Panc1 (cell line): ENCODE data around the gene CCSER2. TPM values are rescaled to one million over a fixed set of nuclear protein-coding genes. Genes with fewer than 3 reads are reported as not detected.

Experiments used
- ATAC-seq: fragments of 200-7000 bp; cut with Tn5 transposase; 2 replicates; pipeline ENCODE4 v1.9.1; 2020; ENCODE audit warnings: mild to moderate bottlenecking, moderate library complexity
- BruUV-seq: library from RNA; stranded (reverse); fragments of 400-500 nt; replicated peaks from 2 replicates; lab custom pipeline; 2021; lab: Mats Ljungman, UMichigan
- CTCF ChIA-PET: fragments of 300-600 bp; sonication (Branson Sonifier 250); formaldehyde crosslinking; loops from one replicate; lab custom pipeline; 2022; ENCODE audit warnings: antibody characterized with exemption; lab: Charles Lee
- POLR2A ChIA-PET: fragments of 300-600 bp; sonication (Branson Sonifier 250); formaldehyde crosslinking; loops from one replicate; lab custom pipeline; 2022; ENCODE audit warnings: antibody characterized with exemption; lab: Charles Lee
- DNase-seq: peaks from one replicate; pipeline ENCODE4 v3.0.0-alpha.2; 2010; ENCODE audit warnings: low read depth, low spot score
- H3K27ac ChIP-seq: 2 replicates; pipeline ENCODE4 v1.5.1; 2011; ENCODE audit warnings: mild to moderate bottlenecking, low read length, inconsistent platforms
- H3K27me3 ChIP-seq: fragments of 200-500 bp; sonication (Bioruptor generic); 2 replicates; pipeline ENCODE4 v1.6.0; 2014; ENCODE audit warnings: low read length, inconsistent platforms; ENCODE audit not compliant: control insufficient read depth, insufficient read depth
- H3K36me3 ChIP-seq: fragments of 200-500 bp; sonication (Bioruptor generic); 2 replicates; pipeline ENCODE4 v1.5.1; 2014; ENCODE audit warnings: inconsistent platforms, mild to moderate bottlenecking, low read length, moderate library complexity; ENCODE audit not compliant: control insufficient read depth, insufficient read depth
- H3K4me1 ChIP-seq: 2 replicates; pipeline ENCODE4 v1.5.1; 2011; ENCODE audit warnings: inconsistent platforms, mild to moderate bottlenecking, low read length, moderate library complexity; ENCODE audit not compliant: control insufficient read depth, insufficient read depth
- H3K4me3 ChIP-seq, 2 experiments: 2 replicates each; pipeline ENCODE4 v1.5.1; 2011 to 2012; ENCODE audit warnings: low read depth in 2 of 2, low read length in 2 of 2, mild to moderate bottlenecking in 2 of 2, inconsistent platforms in 1 of 2, moderate library complexity in 1 of 2
- H3K9me3 ChIP-seq: fragments of 200-500 bp; sonication (Bioruptor generic); 2 replicates; pipeline ENCODE4 v1.5.1; 2014; ENCODE audit warnings: low read depth, mild to moderate bottlenecking, inconsistent platforms, low read length, moderate library complexity; ENCODE audit not compliant: control insufficient read depth, insufficient read depth
- POLR2AphosphoS5 ChIP-seq: IDR thresholded peaks from 2 replicates; pipeline ENCODE4 v1.6.1; 2012; ENCODE audit warnings: mild to moderate bottlenecking, low read depth, low read length, moderate library complexity
- REST ChIP-seq, 2 experiments: IDR thresholded peaks; 2 replicates each; pipeline ENCODE4 v1.6.1; 2011 to 2012; ENCODE audit warnings: low read depth in 2 of 2, control low read depth in 1 of 2, low read length in 1 of 2, mild to moderate bottlenecking in 1 of 2, moderate library complexity in 1 of 2; ENCODE audit not compliant: insufficient read depth in 1 of 2
- SIN3A ChIP-seq: IDR thresholded peaks from 2 replicates; pipeline ENCODE4 v1.6.1; 2012; ENCODE audit warnings: low read depth, mild to moderate bottlenecking, low read length, moderate library complexity, borderline replicate concordance; ENCODE audit not compliant: insufficient read depth
- TCF7L2 ChIP-seq: IDR thresholded peaks from 2 replicates; pipeline ENCODE4 v1.6.1; 2011; ENCODE audit warnings: mild to moderate bottlenecking, low read depth, low read length, inconsistent platforms
- in situ Hi-C: cut with HindIII; loops from 2 replicates; pipeline ENCODE4 v1.10.0; 2016; ENCODE audit warnings: low sequenced_read_pairs, low pct_unique_long_range_greater_than_20kb
- intact Hi-C: fragments of 100-400 bp; cut with micrococcal nuclease; formaldehyde crosslinking; loops from one replicate; pipeline ENCODE4 v1.10.0; 2022; ENCODE audit not compliant: unreplicated experiment
- total RNA-seq: library from RNA; stranded (reverse); gene quantifications from one replicate; pipeline ENCODE4 v1.2.1, GENCODE V29; 2021; ENCODE audit not compliant: unreplicated experiment
- TF ChIP-seq, protein P1 (sequence below): fragments of 450-650 bp; IDR thresholded peaks from 2 replicates; pipeline ENCODE4 v1.5.1; 2017; ENCODE audit warnings: mild to moderate bottlenecking

The CCSER2 gene
- total RNA-seq, 1 experiment from 2014 or later = 63.7 TPM

DNA sequence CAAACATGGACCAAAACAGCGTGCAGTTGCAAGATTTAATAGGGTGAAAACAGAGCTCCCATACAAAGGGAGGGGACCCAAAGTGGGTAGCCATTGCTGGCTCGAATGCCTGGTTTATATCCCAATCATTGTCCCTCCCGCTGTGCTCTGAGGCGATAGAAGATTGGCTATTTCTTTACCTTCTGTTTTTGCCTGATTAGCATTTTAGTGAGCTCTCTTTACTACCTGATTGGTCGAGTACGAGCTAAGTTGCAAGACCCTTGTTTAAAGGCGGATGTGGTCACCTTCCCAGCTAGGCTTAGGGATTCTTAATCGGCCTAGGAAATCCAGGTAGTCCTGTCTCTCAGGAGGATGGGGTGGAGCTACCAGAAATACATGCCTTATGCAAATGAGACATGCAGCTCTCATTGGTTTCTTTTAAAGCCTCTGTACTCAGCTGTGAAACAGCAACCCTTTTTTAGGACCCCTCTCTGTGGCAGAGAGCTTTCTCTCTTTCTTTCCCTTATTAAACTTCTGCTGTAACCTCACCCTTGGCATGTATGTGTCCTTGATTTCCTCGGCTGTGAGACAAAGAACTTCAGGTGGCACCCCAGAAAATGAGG lies 202.4 kb downstream of the CCSER2 start:
- H3K27me3 ChIP-seq = no peaks in the 10 kb centered on the region
- POLR2A ChIA-PET = no interaction called here
- H3K4me3 ChIP-seq = no peak overlapping the region
- intact Hi-C loops (loop anchor here (10.0 kb wide), 1 partner anchor 376 kb away; no protein-coding TSS in a partner anchor), in situ Hi-C loops (no loop called here)
- ATAC-seq = no peak
- no peak for DNase-seq
- BruUV-seq = no TSS peak
- CTCF ChIA-PET = no interaction called here
- H3K36me3 ChIP-seq = no peaks in the 10 kb centered on the region
- no peak overlapping the region for H3K27ac ChIP-seq
- H3K4me1 ChIP-seq = no peaks in the 10 kb centered on the region
- TF ChIP-seq TCF7L2 (no peak), SIN3A (no peak), REST (IDR thresholded peaks at IDR 0.05; ENCODE audit: insufficient read depth in 1 of 2, low read depth in 2 of 2, low read length in 1 of 2) (no peak), POLR2AphosphoS5 (no peak)
- TF ChIP-seq, protein P1, sequence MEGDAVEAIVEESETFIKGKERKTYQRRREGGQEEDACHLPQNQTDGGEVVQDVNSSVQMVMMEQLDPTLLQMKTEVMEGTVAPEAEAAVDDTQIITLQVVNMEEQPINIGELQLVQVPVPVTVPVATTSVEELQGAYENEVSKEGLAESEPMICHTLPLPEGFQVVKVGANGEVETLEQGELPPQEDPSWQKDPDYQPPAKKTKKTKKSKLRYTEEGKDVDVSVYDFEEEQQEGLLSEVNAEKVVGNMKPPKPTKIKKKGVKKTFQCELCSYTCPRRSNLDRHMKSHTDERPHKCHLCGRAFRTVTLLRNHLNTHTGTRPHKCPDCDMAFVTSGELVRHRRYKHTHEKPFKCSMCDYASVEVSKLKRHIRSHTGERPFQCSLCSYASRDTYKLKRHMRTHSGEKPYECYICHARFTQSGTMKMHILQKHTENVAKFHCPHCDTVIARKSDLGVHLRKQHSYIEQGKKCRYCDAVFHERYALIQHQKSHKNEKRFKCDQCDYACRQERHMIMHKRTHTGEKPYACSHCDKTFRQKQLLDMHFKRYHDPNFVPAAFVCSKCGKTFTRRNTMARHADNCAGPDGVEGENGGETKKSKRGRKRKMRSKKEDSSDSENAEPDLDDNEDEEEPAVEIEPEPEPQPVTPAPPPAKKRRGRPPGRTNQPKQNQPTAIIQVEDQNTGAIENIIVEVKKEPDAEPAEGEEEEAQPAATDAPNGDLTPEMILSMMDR = no peak
- no peaks in the 10 kb centered on the region for H3K9me3 ChIP-seq

DNA sequence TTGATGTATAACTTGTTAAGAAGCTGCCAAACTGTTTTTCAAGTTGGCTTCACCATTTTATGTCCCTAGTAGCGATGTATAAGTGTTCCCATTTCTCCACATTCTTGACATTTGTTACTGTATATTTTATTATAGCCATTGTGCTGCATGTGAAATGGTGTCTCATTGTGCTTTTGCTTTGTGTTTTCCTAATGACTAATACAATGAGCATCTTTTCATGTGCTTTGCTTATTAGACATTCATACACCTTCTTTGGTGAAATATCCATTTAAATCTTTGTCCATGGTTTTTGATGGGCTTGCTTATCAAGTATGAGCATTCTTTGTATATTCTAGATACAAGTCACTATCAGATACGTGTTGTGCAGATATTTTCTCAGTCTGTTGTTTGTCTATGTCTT lies 203.0 kb downstream of the CCSER2 start:
- Histone ChIP-seq H3K27ac (no peak overlapping the region), H3K36me3 (no peaks in the 10 kb centered on the region), H3K9me3 (no peaks in the 10 kb centered on the region), H3K4me1 (no peaks in the 10 kb centered on the region), H3K27me3 (no peaks in the 10 kb centered on the region), H3K4me3 (no peak overlapping the region)
- in situ Hi-C loops (no loop called here), intact Hi-C loops (loop anchor here (10.0 kb wide), 1 partner anchor 377 kb away; no protein-coding TSS in a partner anchor)
- DNase-seq (no peak), ATAC-seq (no peak)
- POLR2A ChIA-PET = no interaction called here
- no TSS peak for BruUV-seq
- CTCF ChIA-PET = no interaction called here
- TF ChIP-seq, protein P1 = no peak
- no peak for TF ChIP-seq POLR2AphosphoS5
- no peak for TF ChIP-seq REST (IDR thresholded peaks at IDR 0.05; ENCODE audit: insufficient read depth in 1 of 2, low read depth in 2 of 2, low read length in 1 of 2)
- no peak for TF ChIP-seq SIN3A
- no peak for TF ChIP-seq TCF7L2
